GM21447 (cell line): Measurements from ENCODE around the gene RERE.
"Not testable (repeated sequence)": the region's sequence is repeated elsewhere in the genome, so short reads cannot be mapped to it uniquely, and the experiment has no call there.

Source experiments
- ATAC-seq: cut with Tn5 transposase; IDR thresholded peaks from one replicate; pipeline ENCODE4 v1.9.1; 2021; ENCODE audit not compliant: unreplicated experiment

RERE gene

DNA sequence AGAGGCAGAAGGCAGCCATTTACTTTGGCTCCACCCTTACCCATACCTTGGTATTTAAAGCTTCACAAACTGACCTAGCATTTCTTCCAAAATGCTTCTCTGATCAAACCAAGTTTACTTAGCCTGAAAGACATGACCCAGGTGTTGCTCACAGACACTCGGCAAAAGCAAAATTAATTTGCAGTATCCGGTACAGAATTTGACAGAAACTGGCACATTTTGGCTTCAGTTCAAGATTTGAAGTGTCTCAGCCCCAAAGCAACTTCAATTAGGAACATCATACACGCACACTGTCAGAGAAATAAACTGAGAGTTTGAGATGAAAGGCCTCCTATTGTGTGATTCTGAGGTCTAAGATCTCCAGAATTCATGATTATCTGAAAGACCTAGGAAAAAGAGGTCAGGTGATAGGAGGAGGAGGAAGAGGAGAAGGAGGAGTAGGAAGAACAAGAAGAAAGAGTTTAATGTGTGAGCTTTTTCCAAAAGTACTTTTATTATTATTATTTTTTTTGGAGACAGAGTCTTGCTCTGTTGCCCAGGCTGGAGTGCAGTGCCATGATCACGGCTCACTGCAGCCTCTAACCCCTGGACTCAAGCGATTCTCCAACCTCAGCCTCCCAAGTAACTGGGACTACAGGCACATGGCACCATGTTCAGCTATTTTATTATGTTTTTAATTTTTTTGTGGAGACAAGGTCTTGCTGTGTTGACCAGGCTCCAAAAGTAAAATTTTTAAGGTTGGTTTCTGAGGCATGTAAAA is 355.9 kb downstream of the RERE start:
- ATAC-seq = no peak

DNA sequence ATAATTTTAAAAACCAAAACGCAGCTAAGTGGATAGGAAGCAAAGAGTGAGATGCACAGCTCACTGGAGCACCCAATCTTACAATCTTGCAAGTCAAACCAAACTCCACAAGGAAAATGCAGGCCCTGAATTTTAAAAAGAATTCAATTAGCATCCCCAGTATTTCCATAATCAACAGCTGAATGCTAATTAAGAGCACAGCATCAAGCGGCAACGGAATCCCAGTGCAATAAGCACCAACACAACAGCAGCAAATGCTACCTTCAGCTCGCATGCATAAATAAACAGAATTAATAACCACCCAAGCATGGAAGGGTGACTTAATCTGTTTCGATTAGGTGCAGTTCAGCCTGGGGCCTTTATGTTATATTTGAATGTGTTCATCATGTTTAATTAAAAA is 356.7 kb downstream of the RERE start:
- no peak for ATAC-seq

DNA sequence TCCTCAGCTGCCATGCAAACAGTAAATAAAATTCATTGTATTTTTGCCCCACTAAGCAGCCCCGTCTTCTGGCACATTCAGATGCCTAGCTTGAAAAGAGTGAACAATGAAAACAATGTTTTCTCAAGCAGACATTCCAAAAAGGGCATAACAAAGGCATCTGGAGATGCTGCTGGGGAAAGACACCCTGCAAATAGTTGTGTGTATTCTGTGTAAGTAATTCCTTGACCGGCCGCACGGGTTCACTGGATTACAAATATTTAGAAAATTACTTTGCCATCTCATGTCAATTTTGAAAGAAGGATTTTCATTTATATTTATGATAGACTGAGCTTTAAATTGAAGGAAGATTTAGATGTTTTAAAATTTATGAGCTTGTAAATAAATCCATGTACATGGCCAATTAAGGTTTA is 357.3 kb downstream of the RERE start:
- no peak for ATAC-seq

DNA sequence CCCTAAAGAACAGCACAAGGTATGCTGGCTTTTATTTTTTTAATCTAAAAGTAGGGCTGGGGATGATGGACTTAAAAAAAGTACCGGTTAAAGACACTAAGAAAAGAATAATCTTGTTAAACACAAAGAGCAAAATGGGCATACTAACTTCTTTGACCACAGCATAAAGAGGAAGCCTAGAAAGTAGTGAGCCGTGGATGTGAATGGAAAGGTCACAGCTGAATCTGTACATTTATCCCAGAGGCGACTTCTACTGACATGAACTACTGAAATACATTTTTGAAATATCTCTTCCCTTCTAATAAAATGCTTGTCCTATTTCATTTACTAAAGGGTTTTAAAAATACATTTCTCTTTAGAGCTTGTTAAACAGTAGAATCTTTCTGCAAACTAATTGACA is 358.8 kb downstream of the RERE start:
- ATAC-seq = no peak

DNA sequence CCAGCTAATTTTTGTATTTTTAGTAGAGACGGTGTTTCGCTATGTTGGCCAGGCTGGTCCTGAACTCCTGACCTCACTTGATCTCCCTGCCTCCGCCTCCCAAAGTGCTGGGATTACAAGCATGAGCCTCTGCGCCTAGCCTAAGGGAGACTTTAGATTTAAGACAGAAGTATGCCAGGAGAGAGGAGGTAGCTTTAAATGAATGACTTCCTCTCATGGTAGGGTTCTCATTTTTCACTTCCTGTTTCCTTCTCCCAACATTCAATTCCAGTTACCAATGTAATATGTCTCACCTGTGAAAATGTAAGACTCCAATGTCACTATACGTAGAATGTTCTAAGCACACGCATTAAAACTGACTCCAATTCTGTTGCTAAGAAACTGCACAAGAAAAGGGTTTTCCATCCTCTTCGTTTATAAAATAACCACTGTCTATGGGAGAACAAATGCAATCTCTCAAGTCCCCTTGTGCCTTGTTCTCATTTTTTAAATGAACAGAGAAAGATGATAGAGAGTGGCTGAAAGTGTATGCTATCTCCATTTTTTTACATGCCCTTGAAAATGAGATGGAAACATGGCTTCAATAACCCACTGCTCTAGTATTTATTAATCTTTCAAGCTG is 359.6 kb downstream of the RERE start:
- no peak for ATAC-seq

DNA sequence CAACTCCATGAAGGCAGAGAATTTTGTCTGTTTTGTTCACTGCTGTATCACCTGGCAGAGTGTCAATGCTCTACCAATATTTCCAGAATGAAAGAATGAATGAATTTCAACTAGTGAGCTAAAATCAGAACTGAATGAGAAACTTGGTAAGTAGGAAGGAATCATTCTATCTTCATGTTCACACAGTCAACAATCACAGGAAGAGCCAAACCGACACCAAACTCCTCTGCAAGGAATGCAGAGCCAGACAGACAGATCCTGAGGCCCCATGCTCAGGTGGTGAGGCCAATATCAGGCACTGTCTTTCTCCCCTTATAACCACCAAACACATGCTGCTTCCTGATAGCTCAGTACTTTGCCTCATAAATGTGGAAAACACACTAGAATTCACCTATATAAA is 360.4 kb downstream of the RERE start:
- ATAC-seq = no peak

DNA sequence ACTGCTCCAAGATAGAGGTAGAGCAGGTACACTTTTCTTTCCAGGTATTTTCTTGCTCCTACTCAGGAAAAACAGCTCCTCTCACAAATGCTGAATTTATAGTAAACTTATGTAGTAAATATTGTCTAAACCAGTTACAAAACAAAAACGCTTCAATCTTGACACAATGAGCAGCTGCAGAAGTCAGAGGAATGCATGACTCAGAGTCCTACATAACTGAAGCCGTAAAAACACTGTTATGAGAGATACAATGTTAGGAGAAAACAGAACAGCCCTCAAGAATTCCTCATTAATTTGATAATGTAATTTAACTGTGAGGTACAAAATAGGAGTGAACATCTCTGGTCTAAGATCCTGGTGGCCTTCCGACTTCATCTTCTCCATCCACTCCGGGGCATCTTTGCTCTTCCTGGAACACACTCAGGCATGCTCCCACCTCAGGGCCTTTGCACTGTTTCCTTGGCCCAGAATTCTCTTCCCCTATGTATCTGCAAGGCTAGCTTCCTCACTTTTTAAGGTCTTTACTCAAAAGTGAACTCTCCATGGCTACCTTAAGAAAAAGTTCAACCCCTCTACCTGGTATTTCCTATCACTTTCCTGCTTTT is 361.0 kb downstream of the RERE start:
- ATAC-seq = no peak

DNA sequence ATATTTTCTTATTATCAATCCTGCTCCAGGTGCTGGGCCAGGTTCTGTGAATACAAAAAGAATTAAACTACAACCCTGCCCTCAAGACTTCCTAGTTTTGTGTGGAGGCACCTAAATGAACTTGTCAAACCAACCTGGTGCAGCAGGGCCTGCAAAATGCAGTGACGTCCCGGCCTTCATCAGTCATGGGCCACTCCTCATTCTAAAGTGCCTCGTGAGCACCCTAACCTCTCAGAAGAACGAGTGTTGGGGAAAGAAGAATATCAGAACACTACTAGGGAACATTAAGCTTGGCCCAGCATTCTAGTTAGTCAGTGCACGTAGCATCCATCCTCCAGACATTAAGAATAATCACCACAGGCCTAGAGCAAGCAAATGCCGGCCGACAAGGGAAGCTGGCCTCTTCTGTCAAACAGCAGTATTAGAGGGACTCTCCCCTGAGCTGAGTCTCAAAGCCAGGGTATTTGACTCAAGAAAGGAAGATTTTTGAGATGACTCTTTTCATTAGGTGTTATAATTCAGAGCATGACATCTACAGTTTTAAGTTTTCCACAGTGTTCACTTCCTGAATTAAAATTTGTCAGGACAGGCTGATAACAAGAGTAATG is 361.6 kb downstream of the RERE start:
- ATAC-seq = no peak

DNA sequence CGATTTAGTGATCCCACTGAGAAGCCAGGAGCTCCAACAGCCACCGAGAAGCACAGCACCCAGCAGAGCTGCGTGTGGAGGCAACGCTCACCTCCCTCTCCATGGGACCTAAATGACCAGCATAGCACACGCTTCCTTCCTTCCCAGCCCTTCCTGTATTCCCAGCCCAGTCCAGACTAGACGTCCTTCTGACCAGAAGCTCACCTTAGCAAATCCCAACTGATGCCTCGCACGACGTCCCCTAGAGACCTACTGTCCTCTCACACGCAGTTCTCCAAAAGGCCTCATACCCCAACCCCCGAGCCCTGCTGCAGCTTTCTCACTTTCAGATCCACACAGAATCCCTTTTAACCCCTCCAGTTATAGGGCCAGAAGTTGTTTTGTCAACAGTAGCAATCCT is 367.1 kb downstream of the RERE start:
- ATAC-seq = no peak

DNA sequence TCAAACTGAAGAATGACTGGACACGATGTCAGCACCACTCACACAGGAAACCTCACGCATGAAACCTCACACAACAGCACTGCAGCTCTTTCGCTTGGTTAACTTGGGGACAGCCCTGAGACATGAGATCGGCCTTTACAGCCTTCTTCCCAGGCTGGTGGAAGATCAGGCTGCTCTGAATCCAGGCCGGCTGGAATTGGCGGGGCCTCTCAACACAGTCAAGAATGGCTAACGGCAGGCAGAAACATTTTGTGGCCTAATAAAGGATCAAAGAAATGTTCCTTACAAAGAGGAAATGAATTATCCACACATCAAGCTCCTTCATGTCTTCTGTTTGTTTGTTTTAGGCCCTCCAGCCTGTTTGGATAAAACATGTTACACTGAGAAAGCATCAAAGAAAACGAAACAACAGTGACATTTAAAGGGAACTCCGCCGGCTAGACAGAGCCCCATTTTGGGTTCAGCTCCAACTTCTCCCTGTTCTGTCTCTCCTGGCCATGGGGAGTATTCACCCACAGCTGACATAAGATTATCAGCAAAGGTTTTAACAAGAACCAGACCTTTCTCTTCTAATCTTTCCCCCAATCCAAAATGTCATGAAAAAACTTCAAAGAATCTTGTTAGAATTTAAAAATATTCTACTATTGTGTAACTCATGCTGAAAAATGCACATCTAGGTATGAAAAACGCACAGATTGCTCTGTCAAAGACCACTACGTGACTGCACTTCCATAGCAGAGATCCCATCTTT is 368.4 kb downstream of the RERE start:
- no peak for ATAC-seq

DNA sequence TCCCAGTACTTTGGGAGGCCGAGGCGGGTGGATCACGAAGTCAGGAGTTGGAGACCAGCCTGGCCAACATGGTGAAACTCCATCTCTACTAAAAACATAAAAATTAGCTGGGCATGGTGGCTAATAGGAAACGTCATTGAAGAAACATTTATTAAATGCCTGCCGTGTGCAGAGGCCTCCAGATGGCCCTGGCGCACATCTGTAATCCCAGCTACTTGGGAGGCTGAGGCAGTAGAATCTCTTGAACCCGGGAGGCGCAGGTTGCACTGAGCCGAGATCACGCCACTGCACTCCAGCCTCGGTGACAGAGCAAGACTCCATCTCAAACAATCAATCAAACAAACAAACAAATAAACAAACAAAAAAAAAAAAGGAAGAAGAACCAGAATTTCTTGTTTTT is 368.9 kb downstream of the RERE start:
- not testable (repeated sequence) for ATAC-seq

DNA sequence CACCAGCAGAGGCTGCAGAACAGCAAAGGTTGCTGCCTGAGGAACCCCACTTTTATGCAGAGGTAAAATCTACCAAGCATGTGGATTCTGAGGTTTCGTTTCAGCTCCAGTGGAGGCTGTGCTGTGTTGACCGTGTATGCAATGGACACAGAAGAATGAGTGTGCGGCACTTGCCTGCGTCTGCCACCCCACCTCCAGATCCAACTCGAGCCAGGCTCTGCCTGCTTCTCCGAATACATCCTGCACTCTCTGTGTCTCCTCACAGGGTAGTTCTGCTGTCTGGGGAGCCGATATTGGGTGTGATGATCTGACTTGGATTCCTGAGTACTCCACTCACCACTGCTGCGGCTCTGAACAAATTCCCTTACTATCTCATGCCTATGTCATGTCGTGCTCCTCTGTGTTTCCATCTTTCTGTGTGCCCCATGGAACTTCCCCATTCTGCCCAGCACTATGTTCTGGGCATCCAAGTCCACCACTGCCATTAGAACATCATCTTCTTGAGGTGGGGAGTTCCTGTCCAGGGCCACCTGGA is 369.8 kb downstream of the RERE start:
- no peak for ATAC-seq

DNA sequence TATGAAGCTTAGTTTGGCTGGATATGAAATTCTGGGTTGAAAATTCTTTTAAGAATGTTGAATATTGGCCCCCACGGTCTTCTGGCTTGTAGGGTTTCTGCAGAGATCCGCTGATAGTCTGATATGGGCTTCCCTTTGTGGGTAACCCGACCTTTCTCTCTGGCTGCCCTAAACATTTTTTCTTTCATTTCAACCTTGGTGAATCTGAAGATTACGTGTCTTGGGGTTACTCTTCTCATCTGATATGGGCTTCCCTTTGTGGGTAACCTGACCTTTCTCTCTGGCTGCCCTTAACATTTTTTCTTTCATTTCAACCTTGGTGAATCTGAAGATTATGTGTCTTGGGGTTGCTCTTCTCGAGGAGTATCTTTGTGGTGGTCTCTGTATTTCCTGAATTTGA is 371.3 kb downstream of the RERE start:
- not testable (repeated sequence) for ATAC-seq

DNA sequence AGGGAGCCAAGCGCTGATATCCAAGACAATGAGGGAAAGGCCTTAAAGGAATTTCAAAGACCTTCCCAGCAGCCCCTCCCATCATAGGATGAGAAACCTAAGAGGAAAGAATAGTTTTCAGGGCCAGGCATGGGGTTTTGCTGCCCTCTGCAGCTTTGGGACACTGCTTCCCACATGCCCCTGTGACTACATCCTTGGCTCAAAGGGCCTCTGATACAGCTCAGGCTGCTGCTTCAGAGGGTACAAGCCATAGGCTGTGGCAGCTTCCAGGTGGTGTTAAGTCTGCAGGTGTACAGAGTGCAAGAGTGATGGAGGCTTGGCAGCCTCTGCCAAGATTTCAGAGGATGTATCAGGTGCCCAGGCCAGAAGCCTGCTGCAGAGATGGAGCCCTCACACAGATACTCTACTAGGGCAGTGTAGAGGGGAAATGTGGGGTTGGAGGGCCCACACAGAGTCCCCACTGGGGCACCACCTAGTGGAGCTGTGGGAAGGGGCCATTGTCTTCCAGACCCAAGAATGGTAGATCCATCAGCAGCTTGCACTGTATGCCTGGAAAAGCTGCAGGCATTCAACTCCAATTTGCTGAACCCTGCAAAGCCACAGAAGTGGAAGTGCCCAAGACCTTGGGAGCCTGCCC is 373.8 kb downstream of the RERE start:
- no peak for ATAC-seq

DNA sequence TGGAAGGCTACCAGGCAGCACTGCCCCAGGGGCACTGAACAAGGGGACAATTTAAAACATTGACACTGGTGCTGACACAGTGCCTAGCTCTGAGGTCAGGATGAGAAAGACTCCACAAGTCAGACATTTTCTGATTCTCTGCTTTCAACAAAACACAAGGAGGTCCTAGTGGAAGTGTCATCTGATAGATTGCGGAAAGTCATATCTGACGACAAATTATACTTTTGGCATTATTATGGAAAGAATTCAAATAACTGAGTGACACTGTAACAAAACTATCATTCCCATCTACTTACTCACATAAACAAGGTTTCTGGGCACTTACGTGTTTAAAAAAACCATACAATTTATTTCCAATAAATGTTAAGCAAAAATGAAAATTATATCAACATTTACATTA is 376.0 kb downstream of the RERE start:
- ATAC-seq = no peak

DNA sequence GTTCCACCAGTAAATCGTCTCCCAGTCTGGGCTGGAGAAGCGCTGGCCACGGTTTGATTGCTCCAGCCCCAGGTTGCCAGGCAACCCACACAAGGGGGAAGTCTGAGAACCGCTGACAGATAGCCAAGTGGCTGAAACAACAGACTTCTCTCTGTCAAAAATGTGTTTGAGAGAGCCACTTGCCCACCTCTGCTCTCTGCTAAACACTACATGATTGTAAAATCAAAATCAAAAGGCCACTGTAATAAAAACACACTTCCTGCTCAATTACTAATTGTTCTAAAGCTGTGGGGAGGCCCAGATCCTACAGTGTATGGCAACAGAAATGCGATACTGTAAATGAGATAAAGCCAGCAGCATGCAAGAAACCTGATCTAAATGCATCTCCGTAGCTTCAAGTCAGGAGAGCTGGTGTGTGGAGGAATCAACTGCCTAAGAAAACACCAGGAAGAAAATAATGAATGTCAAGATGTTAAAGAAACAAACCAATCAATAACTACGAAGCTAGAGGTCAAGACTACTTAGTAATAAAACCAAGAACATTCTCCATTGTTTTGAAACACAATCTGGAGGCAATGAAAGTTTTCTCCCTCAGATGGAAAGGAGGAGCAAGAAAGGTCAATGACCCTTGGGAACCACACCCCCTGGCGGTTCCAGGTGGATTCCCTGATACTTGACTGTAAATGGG is 378.3 kb downstream of the RERE start:
- ATAC-seq = no peak

DNA sequence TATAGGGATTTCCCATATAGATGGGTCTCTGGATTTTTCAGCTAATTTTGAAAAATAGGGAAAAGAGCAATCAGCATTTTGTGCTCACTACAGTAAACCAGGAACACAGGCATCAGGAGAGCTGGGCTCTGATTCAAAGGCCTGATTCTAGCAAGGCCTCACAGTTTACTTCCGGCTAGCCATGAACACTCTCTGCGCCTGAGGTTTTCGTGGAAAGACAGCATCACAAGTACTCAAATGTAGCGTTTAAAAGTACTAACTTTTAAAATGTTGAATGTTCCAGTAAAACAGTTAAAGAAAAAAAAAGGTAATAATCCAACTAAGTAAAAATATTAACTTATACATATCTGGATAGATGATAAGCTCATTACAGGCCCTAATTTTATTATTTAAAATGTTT is 379.0 kb downstream of the RERE start:
- no peak for ATAC-seq

DNA sequence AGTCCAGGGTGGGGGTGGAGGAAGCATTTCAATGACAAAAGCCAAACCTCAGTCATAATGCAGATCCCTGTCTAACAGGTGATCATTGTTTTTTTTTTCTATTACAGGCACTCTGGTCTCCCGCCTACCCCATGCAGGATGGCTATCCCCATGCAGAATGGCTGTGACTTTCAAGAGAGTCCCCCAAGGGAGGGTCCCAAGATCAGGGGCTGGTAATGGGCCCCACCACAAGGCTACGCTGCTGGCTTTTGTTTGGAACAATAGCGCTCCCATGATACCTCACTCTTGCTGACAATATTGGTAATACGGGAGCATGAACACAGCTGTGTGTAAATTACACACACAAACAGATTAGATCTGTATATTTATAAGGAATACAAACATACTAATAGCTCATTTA is 380.1 kb downstream of the RERE start:
- no peak for ATAC-seq

DNA sequence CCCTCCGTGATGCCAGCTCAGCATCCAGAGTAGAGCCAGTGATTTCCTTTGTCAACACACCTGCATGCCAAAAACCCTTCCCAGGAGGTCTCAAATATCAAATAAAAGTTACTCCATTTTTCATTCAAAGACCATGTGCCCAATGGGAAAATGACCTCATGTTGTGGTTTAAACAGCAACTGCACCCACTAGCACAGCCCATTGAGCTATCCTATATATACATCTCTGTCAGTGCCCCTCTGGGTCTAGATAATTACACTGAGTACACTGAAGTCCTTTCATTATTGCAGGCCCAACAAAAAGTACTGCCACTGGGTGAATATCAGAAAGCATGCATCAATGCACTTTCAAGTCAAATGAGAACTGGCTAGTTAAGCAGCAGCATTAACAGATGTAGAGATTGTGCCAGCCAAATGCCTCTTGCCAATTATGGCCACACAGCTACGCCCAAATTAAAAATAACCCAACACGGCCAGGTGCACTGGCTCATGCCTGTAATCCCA is 381.8 kb downstream of the RERE start:
- ATAC-seq = no peak

DNA sequence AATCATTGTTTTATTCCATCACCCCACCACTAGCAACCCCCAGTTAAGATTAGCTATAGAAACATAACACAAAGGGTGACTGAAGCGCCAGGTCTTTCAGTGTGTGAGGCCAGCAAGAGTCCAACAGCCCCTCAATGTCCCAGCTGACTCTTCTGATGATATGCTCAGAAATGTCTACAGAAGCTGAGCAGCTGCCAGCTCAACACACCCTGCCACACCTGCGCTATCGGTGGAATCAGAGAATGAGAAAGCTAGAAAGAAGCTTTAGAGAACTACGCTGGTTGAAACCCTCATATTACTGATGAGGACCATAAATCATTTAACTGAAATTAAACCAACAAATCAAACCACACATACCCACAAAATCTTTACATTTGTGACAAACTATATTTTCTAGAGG is 383.3 kb downstream of the RERE start:
- ATAC-seq = no peak
